GM19468 (cell line): Measurements from ENCODE around the gene PLA2G2C.
"Not testable (repeated sequence)": the region's sequence is repeated elsewhere in the genome, so short reads cannot be mapped to it uniquely, and the experiment has no call there.

ENCODE experiments used
- ATAC-seq: cut with Tn5 transposase; IDR thresholded peaks from one replicate; pipeline ENCODE4 v1.9.1; 2021; ENCODE audit warnings: mild to moderate bottlenecking, moderate library complexity, moderate number of reproducible peaks; ENCODE audit not compliant: unreplicated experiment; ENCODE audit errors: extremely low read depth

The PLA2G2C gene, protein sequence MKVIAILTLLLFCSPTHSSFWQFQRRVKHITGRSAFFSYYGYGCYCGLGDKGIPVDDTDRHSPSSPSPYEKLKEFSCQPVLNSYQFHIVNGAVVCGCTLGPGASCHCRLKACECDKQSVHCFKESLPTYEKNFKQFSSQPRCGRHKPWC

DNA sequence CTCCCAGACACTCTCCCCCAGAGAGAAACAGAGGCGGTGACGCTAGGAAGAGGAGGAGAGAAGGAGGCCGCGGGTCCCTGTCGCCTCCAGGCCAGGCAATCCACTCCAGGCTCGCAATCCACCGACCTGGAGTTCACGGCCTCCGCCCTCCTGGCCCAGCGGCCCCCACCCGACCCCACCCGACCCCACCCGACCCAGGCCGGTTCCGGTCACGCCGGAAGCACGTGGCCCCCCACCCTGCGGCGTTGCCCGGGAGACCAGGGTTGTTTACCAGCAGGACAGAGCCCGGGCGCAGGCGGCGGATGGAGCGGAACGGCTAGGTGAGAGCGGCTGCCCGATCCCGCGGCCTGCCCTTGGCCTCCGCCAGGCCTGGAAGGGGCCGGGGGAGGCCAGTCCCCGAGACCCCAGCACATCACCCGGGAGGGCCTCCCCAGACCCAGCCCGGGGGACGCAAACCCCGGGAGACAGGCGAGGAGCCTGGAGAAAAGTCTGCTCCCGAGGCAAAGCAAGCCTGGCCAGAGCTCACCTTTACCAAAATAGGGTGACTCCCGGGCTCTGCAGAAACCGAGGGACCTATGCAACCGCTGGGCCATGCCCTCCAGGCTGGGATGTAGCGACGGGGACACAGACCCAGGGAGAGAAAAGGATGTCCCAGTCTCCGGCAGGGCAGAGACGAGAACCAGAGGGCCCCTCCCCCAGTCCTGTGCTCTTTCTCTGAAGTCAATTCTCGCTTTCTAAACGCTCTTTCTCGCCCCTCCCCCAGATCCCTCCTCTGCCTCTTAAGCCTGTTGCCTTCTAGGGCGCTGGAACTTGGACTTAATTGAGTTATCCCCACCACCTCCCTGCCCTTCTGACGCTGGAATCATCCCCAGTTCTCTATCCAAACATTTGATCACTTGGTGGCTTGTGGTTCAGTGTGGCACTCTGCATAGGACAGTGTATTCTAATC lies at the start of gene PLA2G2C, which contains the start of gene UBXN10:
PLA2G2C (minus strand) TSS at position 685 of the 949 bp plus-strand sequence. CDS start 9,155 bp downstream, outside the sequence.
UBXN10 (plus strand) TSS at position 263 of the 949 bp plus-strand sequence. CDS start 4,466 bp downstream, outside the sequence.
- no peak for ATAC-seq

DNA sequence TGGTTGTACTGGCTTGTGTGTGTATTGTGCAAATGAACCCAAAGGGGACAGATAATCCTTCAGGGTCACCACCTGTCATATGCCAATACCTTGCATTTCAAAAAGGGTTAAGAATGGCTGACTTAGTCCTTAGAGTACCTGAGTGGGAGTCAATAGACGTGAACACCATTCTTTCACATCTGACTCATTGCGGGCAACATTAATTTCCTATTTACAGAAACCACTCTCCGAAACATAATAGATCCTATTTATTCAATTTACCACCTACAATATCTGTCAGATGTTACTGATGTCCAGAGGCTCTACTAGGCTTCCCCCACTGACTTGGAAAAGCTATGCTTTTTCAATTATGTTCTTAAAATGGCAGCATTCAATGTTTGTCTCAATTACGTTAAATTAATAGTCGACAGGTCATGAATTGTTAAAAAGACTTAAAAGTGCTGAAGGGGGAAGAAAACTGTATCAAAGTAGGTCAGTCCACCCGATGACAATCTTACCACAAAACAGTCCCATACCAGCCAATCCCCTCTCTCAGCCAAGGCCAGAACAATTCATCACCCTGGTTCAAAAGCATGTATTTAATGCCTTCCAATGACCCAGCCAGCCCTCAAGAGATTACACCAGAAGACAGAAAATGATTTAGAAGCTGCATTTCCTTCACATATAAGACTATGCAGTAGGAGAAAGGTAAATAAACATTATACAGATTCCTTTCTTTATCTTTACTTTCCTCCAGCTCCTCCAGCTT lies 48.6 kb upstream of the PLA2G2C start:
- ATAC-seq: no peak

DNA sequence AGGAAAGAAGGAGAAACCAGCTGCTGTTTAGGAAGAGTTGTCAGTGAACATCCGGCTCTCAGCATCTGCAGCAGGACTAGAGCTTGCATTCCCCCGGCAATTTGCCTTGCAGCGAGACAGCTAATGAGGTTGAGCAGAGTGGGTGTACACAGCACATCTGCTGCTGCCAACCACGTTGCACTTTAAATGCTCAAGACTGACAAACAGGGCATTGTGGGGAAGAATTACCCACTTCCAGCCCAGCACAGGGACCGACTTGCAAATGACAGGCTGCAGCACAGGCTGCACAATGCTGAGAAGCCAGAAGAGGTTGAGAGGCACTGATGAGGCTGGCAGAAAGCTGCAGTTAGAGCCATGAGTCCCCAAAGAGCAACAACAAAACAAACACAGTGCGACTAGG lies 47.5 kb upstream of the PLA2G2C start:
- no peak for ATAC-seq

DNA sequence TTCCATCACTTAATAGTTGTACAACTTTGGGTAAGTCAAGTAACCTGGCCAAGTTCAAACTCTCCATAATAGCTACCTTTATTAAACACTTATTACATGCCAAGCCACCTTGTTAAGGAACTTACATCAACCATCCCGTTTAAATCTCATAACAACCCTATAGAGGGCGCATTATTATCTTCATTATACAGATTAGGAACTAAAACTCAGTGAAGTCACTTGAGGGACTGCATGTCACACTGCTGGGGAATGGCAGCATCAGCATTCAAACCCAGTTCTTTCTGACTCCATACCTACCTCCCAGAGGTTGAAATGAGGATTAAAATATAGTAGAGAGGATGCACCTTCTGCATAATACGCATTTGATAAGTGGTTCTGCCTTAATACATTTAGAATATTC lies 47.1 kb upstream of the PLA2G2C start:
- no peak for ATAC-seq

DNA sequence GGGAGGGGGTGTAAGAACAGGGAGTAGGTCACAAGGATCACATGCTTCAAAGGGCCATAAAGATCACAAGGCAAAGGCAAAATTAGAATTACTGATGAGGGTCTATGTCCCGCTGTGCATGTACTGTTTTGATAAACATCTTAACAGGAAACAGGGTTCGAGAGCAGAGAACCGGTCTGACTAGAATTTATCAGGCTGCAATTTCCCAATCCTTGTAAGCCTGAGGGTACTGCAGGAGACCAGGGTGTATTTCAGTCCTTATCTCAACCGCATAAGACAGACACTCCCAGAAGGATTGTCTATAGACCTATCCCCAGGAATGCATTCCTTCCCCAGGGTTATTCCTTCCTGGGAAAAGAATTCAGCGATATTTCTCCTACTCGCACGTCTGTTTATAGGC lies 46.2 kb upstream of the PLA2G2C start:
- not testable (repeated sequence) for ATAC-seq

DNA sequence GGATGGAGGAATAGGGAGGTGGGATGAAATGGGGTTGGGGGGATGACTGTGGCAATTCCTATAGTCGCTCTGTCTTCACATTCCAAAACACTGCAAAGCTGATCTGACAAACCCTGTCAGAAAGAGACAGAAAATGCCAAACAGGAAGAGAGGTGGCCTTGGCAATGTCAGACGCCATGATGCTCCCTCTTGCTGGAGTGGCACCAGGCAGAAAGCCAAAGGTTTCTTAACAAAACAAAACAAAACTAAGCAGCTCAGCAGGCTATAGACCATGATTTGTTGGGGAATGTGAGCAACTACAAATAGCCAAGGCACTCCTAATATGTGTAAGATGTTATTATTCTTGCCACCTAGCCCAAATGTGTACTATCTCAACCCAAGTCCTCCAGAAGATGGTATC lies 42.9 kb upstream of the PLA2G2C start:
- no peak for ATAC-seq

DNA sequence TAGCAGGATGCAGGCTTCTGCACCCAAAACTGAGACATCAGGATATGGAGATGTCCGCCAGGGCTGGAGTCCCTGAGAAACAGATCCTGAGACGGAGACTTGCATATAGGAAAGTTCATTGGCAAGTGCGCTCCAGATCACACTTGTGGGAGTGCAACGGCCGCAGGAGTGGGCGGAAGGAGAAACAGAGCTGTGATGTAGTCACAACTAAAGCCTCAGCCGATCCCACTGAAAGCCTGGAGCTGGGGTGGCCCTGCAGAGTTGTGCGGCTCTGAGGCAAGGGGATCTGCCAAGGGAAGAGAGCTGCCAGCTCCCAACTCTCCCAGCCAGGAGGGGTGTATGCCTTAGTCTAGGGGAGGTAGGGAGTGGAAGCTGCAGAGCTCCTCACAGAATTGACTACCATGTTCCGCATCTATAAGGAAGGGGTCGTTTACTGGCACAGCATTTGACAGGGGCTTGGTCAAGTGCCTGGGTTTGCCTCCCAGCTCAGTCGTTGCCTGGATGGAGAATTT lies 42.1 kb upstream of the PLA2G2C start:
- ATAC-seq: no peak

DNA sequence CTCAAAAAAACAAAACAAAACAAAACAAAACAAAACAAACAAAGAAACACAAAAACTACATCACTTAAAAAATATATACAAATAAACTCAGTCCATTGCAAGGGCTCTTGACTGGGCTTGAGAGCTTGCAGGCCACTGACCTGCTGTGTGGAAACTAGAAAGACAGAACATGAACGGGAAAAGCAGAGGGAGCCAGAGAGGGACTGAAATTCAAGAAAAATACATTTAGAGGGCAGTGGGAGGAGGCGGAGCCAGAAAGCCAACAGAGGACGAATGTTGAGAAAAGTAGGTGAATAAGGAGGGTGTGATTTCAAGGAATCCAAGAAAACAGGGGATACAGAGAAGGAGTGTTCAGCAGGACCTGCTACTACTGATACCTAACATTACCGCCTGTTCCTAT lies 41.4 kb upstream of the PLA2G2C start:
- no peak for ATAC-seq

DNA sequence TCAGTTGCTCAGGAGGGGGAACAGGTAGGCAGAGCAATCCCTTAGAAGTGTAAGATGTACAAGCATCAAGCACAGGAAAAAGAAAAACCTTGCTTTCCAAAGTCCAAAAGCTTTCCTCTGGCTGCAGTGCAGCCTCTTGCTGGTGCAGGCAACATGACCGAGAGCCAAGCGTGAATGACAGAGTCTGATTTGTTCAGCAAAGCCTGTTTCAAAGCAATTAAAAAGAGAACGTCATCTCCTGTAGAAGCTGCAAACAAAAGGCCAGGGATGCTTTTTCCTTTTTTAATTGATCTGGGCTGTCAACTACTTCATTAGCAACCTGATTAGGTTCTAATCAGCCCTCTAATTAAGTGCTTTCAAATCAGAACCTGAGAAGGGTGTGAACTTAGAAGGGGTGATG lies 38.2 kb upstream of the PLA2G2C start:
- no peak for ATAC-seq

DNA sequence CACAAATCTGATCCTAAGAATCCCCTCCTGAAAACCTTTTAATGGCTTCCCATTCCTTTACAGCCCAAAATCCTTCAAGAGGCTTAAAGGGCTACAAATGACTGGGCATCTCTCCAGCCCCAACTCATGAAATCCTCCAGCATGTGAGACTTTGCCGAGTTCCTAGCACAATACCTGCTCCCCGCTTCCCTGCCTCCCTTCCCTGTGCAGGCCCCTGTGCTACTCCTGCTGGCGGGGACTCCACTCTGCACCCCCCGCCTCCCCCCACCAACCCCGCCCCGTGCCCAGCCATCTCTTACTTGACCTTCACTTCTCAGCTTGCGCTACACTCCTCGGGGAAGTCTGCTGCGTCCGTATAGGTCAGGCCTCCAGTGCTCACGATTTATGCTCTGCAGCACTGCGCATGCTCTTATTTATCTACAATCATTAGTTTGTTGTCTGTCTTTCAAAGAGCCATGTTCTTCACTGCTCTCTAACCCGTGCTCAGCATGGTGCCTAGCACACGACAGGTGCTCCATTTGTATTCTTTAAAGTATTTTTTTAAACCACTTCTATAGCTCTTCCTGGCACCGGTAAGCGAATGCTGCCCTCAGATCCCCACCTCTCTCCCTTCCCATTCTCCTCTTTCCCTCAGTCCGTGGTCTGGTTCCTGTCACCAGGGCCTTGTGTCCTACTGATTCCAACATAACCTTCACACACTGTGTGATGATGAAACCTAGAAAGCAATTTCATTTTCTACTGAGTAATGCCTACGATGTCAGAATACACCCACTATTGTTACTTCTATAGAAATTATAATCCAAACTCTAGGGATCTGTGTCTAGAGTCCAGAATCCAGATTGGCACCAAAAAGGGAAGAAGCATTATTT lies 37.5 kb upstream of the PLA2G2C start:
- no peak for ATAC-seq

DNA sequence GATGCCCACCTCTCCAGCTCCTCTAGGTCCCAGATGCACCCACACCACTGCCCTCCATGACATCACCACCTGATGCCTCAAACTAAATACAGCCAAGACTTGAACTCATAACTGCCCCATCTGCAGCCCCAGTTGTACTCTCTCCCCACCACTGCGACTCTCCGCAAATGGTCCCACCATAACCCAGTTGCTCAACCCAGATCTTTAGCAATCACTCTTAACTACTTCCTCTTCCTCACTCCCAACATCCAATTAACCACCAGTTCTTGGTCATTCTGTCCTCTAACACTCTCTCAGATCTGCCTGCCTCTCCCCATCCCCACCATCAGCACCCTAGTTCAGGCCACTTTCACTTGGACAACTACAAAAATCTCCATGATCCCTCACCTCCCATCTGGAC lies 36.8 kb upstream of the PLA2G2C start:
- no peak for ATAC-seq

DNA sequence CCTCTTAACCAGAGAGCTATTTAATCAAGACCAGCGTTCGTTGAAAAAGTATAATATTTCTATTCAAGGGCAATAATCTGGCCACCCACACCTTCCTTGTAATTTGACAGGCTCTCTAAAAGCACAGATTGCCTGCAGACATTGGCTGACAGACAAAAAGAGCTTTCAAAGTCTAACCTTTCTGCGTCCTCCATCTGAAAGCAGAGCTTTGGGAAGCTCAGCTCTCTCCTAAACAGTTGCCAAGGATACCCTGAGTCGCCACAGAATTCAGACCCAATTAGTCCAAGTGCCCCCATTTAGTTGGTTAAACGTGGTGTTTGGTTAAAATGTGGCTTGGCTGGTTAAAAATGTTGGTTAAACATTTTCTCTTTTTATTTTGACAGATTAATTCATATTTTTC lies 33.7 kb upstream of the PLA2G2C start:
- ATAC-seq: no peak

DNA sequence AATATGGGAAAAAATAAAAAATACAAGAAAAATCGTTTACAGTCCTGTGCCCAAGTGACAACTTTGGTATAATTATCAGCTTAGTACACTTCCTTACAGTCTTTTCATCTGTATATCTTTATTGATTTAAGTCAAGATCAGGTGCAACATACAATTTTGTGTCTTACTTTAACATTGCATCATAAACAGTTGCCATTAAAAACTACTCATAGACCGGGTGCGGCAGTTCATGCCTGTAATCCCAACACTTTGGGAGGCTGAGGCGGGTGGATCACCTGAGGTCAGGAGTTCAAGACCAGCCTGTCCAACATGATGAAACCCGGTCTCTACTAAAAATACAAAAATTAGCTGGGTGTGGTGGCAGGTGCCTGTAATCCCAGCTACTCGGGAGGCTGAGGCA lies 32.7 kb upstream of the PLA2G2C start:
- not testable (repeated sequence) for ATAC-seq

DNA sequence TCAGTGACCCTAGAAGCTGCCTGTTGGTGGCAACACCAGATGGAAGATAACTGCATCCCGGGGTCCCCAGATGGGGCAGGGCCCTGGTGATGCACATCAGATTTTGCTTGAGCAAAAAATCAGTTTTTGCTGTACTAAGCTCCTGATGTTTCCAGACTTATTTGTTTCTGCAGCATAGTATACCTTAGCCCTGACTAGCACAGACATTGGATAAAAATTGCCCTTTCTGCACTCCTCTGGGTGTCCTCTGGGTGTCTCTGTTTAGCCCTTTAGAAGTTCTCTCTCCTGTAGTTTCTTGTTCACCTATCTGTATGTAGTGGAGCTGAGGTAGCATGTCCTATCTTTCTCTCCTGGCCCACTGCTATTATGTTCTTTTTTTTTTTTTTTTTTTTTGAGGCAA lies 30.3 kb upstream of the PLA2G2C start:
- ATAC-seq: no peak

DNA sequence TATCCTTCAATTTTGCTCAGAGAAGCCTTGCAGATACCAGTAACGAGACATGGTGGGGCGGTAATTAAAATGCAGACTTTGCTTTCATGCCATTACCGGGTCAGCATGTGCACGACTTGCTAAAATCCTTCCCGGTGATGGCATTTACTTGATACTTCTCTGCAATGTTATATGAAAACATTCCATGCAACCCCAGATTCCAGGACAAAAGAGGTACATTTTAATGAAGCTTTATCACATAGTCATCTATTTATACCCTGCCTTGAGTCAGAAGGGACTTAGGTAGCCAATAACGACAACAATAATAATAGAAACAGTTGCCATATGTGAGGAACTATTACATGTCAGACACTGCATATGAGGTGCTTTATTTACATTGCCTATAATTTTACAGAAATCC lies 29.4 kb upstream of the PLA2G2C start:
- no peak for ATAC-seq

DNA sequence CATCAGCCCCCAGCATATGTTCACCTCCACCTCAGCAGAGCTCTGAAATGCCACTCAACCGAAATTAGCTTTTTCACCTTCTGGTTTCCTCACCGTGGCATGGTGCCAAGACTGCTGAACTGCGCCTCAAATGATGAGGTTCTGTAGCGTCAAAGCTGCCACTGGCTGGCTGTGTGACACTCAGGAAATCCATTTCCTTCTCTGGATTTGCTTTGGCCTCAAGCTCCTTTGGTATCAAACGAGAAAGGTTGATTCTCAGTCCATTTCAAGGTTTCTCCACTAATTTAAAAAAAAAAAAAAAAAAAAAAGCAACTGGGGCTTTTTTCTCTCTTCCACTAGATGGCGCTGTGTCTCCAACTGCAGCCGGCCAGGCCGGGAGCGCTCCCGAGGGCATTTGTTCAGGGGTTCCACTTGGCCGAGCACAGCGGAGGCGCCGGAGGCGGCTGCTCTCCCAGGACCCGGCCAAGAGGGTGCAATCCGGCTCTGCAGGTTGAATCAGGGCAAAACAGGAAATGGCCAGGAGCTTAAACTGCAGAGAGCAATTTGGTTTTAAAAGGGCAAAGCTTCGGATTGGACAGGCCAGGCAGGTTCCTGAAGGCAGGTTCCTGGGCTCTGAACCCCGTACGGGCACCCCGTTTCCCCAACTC lies 26.5 kb upstream of the PLA2G2C start:
- ATAC-seq: no peak

DNA sequence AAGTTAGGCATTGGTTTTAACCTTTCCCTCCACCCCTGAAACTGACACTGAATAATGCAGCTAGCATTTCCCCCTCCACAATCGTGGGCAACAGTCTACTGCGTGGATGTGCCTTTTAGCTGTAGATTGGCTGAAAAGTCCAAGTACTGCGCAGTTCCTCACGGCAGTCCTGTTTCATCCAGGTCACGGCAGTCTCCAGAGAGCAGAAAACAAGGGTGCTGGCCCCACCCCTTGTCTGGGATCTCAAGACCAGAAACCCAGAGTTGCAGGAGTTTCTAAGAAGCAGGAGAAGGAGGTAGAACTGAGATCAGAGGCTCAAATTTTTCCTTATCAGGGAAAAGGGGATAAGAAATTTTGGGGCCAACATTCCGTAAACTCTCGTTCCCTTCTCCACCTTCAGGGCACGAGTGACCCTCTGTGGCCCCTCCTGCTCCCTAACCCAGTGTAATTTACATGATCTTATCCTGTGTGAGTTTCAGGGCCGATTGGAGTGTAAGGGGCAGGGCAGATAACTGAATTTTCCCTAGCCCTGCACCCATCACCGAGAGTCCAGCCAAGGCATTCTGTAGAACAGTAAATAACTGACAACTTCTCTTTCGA lies 25.9 kb upstream of the PLA2G2C start:
- no peak for ATAC-seq

DNA sequence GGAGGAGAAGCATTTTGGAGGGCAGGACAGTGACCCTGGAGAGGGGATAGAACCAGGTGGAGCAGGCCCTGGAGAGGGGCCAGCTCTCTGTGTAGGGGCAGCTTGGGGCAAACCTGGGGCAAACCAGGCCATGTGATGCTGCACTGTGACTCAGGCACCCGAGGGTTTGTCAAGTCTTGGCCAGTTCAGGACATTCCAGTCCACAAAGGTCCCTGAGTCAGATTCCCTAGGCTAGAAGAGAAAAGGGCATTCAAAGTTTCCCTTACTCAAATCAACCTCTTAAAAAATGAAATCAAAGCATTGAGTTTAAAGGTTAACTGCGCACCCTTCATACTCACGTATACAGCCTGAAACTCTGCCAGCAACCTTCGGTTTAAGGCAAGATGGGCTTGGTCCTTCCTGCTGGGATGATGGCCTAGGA lies 25.2 kb upstream of the PLA2G2C start:
- no peak for ATAC-seq
